ENCODE data around the gene PSMB1. TPM values are rescaled to one million over a fixed set of nuclear protein-coding genes. Genes with fewer than 3 reads are reported as not detected.

PSMB1 gene
- total and polyA plus RNA-seq, 2 experiments from 2014 or later: 357 to 576 TPM

DNA sequence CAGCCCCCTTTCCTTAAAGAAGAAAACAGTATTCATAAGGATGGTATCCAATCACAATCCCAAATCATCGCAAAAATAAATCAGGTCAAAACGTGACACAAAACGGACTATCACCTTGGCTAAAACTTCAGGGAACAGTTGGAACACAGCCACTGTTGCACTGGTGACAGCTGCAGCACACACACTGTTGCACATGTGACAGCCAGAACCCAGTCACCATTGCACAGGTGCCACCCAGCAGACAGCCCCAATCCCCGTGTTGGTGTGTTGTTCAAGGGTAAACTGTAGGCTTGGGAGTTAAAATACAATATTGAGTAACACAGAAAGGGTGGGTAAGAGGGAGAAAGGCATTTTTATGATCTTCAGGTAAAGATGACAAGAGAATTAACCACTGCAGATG, 15.8 kb downstream of the PSMB1 start (continued):
- TF ChIP-seq, protein P1, sequence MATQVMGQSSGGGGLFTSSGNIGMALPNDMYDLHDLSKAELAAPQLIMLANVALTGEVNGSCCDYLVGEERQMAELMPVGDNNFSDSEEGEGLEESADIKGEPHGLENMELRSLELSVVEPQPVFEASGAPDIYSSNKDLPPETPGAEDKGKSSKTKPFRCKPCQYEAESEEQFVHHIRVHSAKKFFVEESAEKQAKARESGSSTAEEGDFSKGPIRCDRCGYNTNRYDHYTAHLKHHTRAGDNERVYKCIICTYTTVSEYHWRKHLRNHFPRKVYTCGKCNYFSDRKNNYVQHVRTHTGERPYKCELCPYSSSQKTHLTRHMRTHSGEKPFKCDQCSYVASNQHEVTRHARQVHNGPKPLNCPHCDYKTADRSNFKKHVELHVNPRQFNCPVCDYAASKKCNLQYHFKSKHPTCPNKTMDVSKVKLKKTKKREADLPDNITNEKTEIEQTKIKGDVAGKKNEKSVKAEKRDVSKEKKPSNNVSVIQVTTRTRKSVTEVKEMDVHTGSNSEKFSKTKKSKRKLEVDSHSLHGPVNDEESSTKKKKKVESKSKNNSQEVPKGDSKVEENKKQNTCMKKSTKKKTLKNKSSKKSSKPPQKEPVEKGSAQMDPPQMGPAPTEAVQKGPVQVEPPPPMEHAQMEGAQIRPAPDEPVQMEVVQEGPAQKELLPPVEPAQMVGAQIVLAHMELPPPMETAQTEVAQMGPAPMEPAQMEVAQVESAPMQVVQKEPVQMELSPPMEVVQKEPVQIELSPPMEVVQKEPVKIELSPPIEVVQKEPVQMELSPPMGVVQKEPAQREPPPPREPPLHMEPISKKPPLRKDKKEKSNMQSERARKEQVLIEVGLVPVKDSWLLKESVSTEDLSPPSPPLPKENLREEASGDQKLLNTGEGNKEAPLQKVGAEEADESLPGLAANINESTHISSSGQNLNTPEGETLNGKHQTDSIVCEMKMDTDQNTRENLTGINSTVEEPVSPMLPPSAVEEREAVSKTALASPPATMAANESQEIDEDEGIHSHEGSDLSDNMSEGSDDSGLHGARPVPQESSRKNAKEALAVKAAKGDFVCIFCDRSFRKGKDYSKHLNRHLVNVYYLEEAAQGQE (IDR thresholded peaks at IDR 0.05; ENCODE audit: unreplicated experiment): no peak
- TF ChIP-seq EZH2 (IDR thresholded peaks at IDR 0.05; ENCODE audit: low read depth, unreplicated experiment) (no peak), POLR2AphosphoS5 (IDR thresholded peaks at IDR 0.05; ENCODE audit: low read depth) (no peak), EZH2phosphoT487 (IDR thresholded peaks at IDR 0.05; ENCODE audit: unreplicated experiment) (no peak), JUNB (IDR thresholded peaks at IDR 0.05; ENCODE audit: unreplicated experiment) (no peak), ZNF331 (CRISPR knock-in tag; IDR thresholded peaks at IDR 0.05; ENCODE audit: low read depth) (no peak)
- TF ChIP-seq, protein P2, sequence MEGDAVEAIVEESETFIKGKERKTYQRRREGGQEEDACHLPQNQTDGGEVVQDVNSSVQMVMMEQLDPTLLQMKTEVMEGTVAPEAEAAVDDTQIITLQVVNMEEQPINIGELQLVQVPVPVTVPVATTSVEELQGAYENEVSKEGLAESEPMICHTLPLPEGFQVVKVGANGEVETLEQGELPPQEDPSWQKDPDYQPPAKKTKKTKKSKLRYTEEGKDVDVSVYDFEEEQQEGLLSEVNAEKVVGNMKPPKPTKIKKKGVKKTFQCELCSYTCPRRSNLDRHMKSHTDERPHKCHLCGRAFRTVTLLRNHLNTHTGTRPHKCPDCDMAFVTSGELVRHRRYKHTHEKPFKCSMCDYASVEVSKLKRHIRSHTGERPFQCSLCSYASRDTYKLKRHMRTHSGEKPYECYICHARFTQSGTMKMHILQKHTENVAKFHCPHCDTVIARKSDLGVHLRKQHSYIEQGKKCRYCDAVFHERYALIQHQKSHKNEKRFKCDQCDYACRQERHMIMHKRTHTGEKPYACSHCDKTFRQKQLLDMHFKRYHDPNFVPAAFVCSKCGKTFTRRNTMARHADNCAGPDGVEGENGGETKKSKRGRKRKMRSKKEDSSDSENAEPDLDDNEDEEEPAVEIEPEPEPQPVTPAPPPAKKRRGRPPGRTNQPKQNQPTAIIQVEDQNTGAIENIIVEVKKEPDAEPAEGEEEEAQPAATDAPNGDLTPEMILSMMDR (conservative IDR thresholded peaks at IDR 0.05; ENCODE audit: low read depth in 2 of 2): no peak

DNA sequence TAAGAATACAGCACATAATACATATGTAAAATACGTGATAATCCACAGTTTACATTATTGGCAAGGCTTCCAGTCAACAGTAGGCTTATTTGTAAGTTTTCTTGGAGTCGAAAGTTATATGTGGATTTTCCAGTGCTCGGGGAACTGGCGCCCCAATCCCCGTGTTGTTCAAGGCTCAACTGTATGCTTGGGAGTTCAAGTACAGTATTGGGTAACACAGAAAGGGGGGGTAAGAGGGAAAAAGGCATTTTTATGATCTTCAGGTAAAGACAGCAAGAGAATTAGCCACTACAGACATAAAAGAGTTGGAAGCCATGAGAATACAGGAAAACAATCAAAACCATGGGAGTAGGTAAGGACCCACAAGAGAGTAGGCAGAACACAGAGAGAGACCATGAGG, 16.4 kb downstream of the PSMB1 start:
- Histone ChIP-seq H3K4me2 (no peak overlapping the region), H3K36me3 (ENCODE audit: insufficient read depth) (peaks cover 40% of the 10 kb centered on the region; the same call in 1 of the 2 replicates), H3K27ac (ENCODE audit: low read depth) (no peak overlapping the region), H3K4me3 (no peak overlapping the region), H4K20me1 (replicated peaks; ENCODE audit: insufficient read depth) (peaks cover 12% of the 10 kb centered on the region; the same call in 1 of the 2 replicates), H2AFZ (no peak overlapping the region), H3F3A (replicated peaks; ENCODE audit: low read depth) (no peaks in the 10 kb centered on the region), H3K27me3 (ENCODE audit: insufficient read depth) (no peaks in the 10 kb centered on the region), H3K9me2 (ENCODE audit: insufficient read depth) (no peaks in the 10 kb centered on the region), H3K79me2 (replicated peaks; ENCODE audit: insufficient read depth) (peaks cover 33% of the 10 kb centered on the region), H3K4me1 (ENCODE audit: insufficient read depth) (no peaks in the 10 kb centered on the region)
- DNase-seq (ENCODE audit: low spot score) (no peak), ATAC-seq (no peak)
- Mint-ChIP-seq H3K27me3 (ENCODE audit: insufficient read depth, low read depth, poor library complexity) (no peaks in the 10 kb centered on the region), H3K4me3 (no peak overlapping the region), H3K9me3 (no peaks in the 10 kb centered on the region), H3K4me1 (no peaks in the 10 kb centered on the region), H3K36me3 (ENCODE audit: low read depth) (peaks cover 80% of the 10 kb centered on the region), H3K27ac (no peak overlapping the region)
- TF ChIP-seq ZNF114 (CRISPR knock-in tag; IDR thresholded peaks at IDR 0.05) (no peak), EZH2phosphoT487 (IDR thresholded peaks at IDR 0.05; ENCODE audit: unreplicated experiment) (no peak), POLR2AphosphoS5 (IDR thresholded peaks at IDR 0.05; ENCODE audit: low read depth) (no peak), NANOG (IDR thresholded peaks at IDR 0.05; ENCODE audit: borderline replicate concordance) (no peak), ZNF331 (CRISPR knock-in tag; IDR thresholded peaks at IDR 0.05; ENCODE audit: low read depth) (no peak), EZH2 (IDR thresholded peaks at IDR 0.05; ENCODE audit: low read depth, unreplicated experiment) (no peak), STAT1 (IDR thresholded peaks at IDR 0.05; ENCODE audit: unreplicated experiment) (no peak)
- TF ChIP-seq, protein P2 (conservative IDR thresholded peaks at IDR 0.05; ENCODE audit: low read depth in 2 of 2): no peak
- TF ChIP-seq, protein P3, sequence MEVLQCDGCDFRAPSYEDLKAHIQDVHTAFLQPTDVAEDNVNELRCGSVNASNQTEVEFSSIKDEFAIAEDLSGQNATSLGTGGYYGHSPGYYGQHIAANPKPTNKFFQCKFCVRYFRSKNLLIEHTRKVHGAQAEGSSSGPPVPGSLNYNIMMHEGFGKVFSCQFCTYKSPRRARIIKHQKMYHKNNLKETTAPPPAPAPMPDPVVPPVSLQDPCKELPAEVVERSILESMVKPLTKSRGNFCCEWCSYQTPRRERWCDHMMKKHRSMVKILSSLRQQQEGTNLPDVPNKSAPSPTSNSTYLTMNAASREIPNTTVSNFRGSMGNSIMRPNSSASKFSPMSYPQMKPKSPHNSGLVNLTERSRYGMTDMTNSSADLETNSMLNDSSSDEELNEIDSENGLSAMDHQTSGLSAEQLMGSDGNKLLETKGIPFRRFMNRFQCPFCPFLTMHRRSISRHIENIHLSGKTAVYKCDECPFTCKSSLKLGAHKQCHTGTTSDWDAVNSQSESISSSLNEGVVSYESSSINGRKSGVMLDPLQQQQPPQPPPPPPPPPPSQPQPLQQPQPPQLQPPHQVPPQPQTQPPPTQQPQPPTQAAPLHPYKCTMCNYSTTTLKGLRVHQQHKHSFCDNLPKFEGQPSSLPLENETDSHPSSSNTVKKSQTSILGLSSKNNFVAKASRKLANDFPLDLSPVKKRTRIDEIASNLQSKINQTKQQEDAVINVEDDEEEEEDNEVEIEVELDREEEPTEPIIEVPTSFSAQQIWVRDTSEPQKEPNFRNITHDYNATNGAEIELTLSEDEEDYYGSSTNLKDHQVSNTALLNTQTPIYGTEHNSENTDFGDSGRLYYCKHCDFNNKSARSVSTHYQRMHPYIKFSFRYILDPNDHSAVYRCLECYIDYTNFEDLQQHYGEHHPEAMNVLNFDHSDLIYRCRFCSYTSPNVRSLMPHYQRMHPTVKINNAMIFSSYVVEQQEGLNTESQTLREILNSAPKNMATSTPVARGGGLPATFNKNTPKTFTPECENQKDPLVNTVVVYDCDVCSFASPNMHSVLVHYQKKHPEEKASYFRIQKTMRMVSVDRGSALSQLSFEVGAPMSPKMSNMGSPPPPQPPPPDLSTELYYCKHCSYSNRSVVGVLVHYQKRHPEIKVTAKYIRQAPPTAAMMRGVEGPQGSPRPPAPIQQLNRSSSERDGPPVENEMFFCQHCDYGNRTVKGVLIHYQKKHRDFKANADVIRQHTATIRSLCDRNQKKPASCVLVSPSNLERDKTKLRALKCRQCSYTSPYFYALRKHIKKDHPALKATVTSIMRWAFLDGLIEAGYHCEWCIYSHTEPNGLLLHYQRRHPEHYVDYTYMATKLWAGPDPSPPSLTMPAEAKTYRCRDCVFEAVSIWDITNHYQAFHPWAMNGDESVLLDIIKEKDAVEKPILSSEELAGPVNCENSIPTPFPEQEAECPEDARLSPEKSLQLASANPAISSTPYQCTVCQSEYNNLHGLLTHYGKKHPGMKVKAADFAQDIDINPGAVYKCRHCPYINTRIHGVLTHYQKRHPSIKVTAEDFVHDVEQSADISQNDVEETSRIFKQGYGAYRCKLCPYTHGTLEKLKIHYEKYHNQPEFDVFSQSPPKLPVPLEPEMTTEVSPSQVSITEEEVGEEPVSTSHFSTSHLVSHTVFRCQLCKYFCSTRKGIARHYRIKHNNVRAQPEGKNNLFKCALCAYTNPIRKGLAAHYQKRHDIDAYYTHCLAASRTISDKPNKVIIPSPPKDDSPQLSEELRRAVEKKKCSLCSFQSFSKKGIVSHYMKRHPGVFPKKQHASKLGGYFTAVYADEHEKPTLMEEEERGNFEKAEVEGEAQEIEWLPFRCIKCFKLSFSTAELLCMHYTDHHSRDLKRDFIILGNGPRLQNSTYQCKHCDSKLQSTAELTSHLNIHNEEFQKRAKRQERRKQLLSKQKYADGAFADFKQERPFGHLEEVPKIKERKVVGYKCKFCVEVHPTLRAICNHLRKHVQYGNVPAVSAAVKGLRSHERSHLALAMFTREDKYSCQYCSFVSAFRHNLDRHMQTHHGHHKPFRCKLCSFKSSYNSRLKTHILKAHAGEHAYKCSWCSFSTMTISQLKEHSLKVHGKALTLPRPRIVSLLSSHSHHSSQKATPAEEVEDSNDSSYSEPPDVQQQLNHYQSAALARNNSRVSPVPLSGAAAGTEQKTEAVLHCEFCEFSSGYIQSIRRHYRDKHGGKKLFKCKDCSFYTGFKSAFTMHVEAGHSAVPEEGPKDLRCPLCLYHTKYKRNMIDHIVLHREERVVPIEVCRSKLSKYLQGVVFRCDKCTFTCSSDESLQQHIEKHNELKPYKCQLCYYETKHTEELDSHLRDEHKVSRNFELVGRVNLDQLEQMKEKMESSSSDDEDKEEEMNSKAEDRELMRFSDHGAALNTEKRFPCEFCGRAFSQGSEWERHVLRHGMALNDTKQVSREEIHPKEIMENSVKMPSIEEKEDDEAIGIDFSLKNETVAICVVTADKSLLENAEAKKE (CRISPR knock-in tag; IDR thresholded peaks at IDR 0.05): no peak
